ENCODE results near the gene MANSC1.

The MANSC1 gene

GRCh38 chr12:12349711-12350665, at the start of gene MANSC1:
Gene MANSC1 (minus strand): TSS chr12:12350242. CDS start chr12:12343314, 6,928 bp downstream.
- peak; percentile 64 for DNase-seq

- no peak for DNase-seq
Observed at GRCh38 chr12:12399161-12399560, 49.1 kb upstream of the MANSC1 start.

GRCh38 chr12:12398026-12398859, 48.2 kb upstream of the MANSC1 start:
- DNase-seq = no peak

GRCh38 chr12:12397184-12397583, 47.1 kb upstream of the MANSC1 start:
- no peak for DNase-seq

- DNase-seq = no peak
Observed at GRCh38 chr12:12396694-12397093, 46.7 kb upstream of the MANSC1 start.

GRCh38 chr12:12393171-12393570, 43.1 kb upstream of the MANSC1 start:
- DNase-seq = no peak

- DNase-seq = peak; percentile 94
Observed at GRCh38 chr12:12392413-12392812, 42.4 kb upstream of the MANSC1 start.

GRCh38 chr12:12387501-12387900, 37.5 kb upstream of the MANSC1 start:
- DNase-seq = peak; percentile 33

GRCh38 chr12:12384571-12385340, 34.7 kb upstream of the MANSC1 start:
- peak; percentile 59 for DNase-seq

- no peak for DNase-seq
Observed at GRCh38 chr12:12381982-12382381, 31.9 kb upstream of the MANSC1 start.

GRCh38 chr12:12380949-12381593, 31.0 kb upstream of the MANSC1 start:
- no peak for DNase-seq

- DNase-seq = no peak
Observed at GRCh38 chr12:12379831-12380730, 30.0 kb upstream of the MANSC1 start.

- DNase-seq = no peak
Observed at GRCh38 chr12:12378616-12379015, 28.6 kb upstream of the MANSC1 start.

- peak; percentile 87 for DNase-seq
Observed at GRCh38 chr12:12376646-12377448, 26.8 kb upstream of the MANSC1 start.

- DNase-seq = no peak
Observed at GRCh38 chr12:12372946-12373722, 23.1 kb upstream of the MANSC1 start.

GRCh38 chr12:12367482-12367998, 17.5 kb upstream of the MANSC1 start:
- no peak for DNase-seq

- DNase-seq = no peak
Observed at GRCh38 chr12:12366701-12367481, 16.8 kb upstream of the MANSC1 start.

GRCh38 chr12:12365931-12366431, 15.9 kb upstream of the MANSC1 start:
- DNase-seq = no peak
